CD14-positive monocyte (primary cell): ENCODE data around the gene WHAMM. TPM values are rescaled to one million over a fixed set of nuclear protein-coding genes. Genes with fewer than 3 reads are reported as not detected.

Experiments
- DNase-seq, 3 donors: peaks; one replicate each; pipeline ENCODE4 v3.0.0-alpha.2; 2011 to 2022
- H2AFZ ChIP-seq: 2 replicates; pipeline ENCODE4 v1.6.0; 2012; ENCODE audit warnings: mild to moderate bottlenecking, low read depth, low read length, inconsistent platforms; ENCODE audit not compliant: insufficient read depth, poor library complexity, severe bottlenecking
- H3K27ac ChIP-seq, 2 donors: 1 replicate in 1 of 2; 2 replicates in 1 of 2; pipeline ENCODE4 v1.5.1; 2012 to 2013; ENCODE audit warnings: low read length in 2 of 2, control low read depth in 1 of 2, inconsistent platforms in 1 of 2, low read depth in 1 of 2, mild to moderate bottlenecking in 1 of 2
- H3K27me3 ChIP-seq, 2 donors: one replicate each; pipeline versions ENCODE4 v1.6.0 to v1.6.1; 2011 to 2013; ENCODE audit warnings: low read length in 2 of 2; ENCODE audit not compliant: control insufficient read depth in 2 of 2, insufficient read depth in 2 of 2
- H3K36me3 ChIP-seq, 2 donors: replicated peaks in 1 of 2; 1 replicate in 1 of 2; 2 replicates in 1 of 2; pipeline versions ENCODE4 v1.5.1 to v1.6.1; 2012 to 2013; ENCODE audit warnings: low read length in 2 of 2, control low read depth in 1 of 2, inconsistent platforms in 1 of 2, mild to moderate bottlenecking in 1 of 2; ENCODE audit not compliant: insufficient read depth in 2 of 2, control insufficient read depth in 1 of 2
- H3K4me1 ChIP-seq, 2 donors: 1 replicate in 1 of 2; 2 replicates in 1 of 2; pipeline versions ENCODE4 v1.5.1 to v1.6.1; 2012 to 2013; ENCODE audit warnings: low read length in 2 of 2, control low read depth in 1 of 2, inconsistent platforms in 1 of 2, mild to moderate bottlenecking in 1 of 2, moderate library complexity in 1 of 2; ENCODE audit not compliant: insufficient read depth in 2 of 2, control insufficient read depth in 1 of 2
- H3K4me2 ChIP-seq: replicated peaks from 2 replicates; pipeline ENCODE3; 2012; ENCODE audit warnings: low read length, moderate library complexity, mild to moderate bottlenecking; ENCODE audit not compliant: poor library complexity, severe bottlenecking; ENCODE audit errors: extremely low read depth
- H3K4me3 ChIP-seq, 3 experiments: fragments of 200-600 bp in 1 of 3; sonication (generic) in 1 of 3; replicated peaks in 1 of 3; 1 replicate in 2 of 3; 2 replicates in 1 of 3; pipeline ENCODE4 v1.5.1; 2011 to 2013; ENCODE audit warnings: low read length in 3 of 3, mild to moderate bottlenecking in 3 of 3, control low read depth in 2 of 3, low read depth in 2 of 3, inconsistent platforms in 1 of 3, moderate library complexity in 1 of 3
- H3K79me2 ChIP-seq: 2 replicates; pipeline ENCODE4 v1.6.0; 2012; ENCODE audit warnings: mild to moderate bottlenecking, control low read depth, inconsistent platforms, low read length, moderate library complexity; ENCODE audit not compliant: insufficient read depth
- H3K9ac ChIP-seq: 2 replicates; pipeline ENCODE4 v1.6.0; 2017; ENCODE audit warnings: low read length, mild to moderate bottlenecking; ENCODE audit not compliant: insufficient read depth, poor library complexity, severe bottlenecking
- H3K9me3 ChIP-seq, 2 donors: replicated peaks in 1 of 2; 1 replicate in 1 of 2; 2 replicates in 1 of 2; pipeline versions ENCODE4 v1.5.1 to v1.6.1; 2012 to 2013; ENCODE audit warnings: low read length in 2 of 2, control low read depth in 1 of 2; ENCODE audit not compliant: control insufficient read depth in 1 of 2, insufficient read depth in 1 of 2
- H4K20me1 ChIP-seq: 2 replicates; pipeline ENCODE4 v1.6.0; 2012; ENCODE audit warnings: mild to moderate bottlenecking, low read length, control low read depth, moderate library complexity; ENCODE audit not compliant: insufficient read depth
- H3K27ac Mint-ChIP-seq, 7 donors: one replicate each; pipeline ENCODE4 v1.8.0; 2020; ENCODE audit warnings: mild to moderate bottlenecking in 7 of 7, mixed read lengths in 7 of 7, moderate library complexity in 6 of 7, inconsistent platforms in 2 of 7
- H3K27me3 Mint-ChIP-seq, 3 donors: one replicate each; pipeline ENCODE4 v1.8.0; 2021 to 2022; ENCODE audit warnings: low read depth in 3 of 3, mild to moderate bottlenecking in 3 of 3, mixed read lengths in 3 of 3, moderate library complexity in 3 of 3, inconsistent platforms in 1 of 3
- H3K36me3 Mint-ChIP-seq, 2 donors: one replicate each; pipeline ENCODE4 v1.8.0; 2020; ENCODE audit warnings: mixed read lengths in 2 of 2, inconsistent platforms in 1 of 2, mild to moderate bottlenecking in 1 of 2
- H3K4me1 Mint-ChIP-seq: one replicate; pipeline ENCODE4 v1.8.0; 2020; ENCODE audit warnings: mild to moderate bottlenecking, mixed read lengths
- H3K4me3 Mint-ChIP-seq, 2 donors: one replicate each; pipeline ENCODE4 v1.8.0; 2020; ENCODE audit warnings: mild to moderate bottlenecking in 2 of 2, mixed read lengths in 2 of 2, moderate library complexity in 1 of 2
- H3K9me3 Mint-ChIP-seq, 7 donors: one replicate each; pipeline ENCODE4 v1.8.0; 2020 to 2022; ENCODE audit warnings: mixed read lengths in 7 of 7, mild to moderate bottlenecking in 6 of 7, moderate library complexity in 6 of 7, inconsistent platforms in 2 of 7
- CTCF ChIP-seq: fragments of 200-600 bp; IDR thresholded peaks from one replicate; pipeline ENCODE4 v1.8.0; 2022; ENCODE audit warnings: antibody characterized with exemption, mild to moderate bottlenecking
- WGBS: methylation state at CpG from one replicate; pipeline ENCODE4 v1.1.5; 2013; ENCODE audit warnings: missing lambda C conversion rate; ENCODE audit not compliant: insufficient coverage; 5-methylcytosine and 5-hydroxymethylcytosine counted together
- intact Hi-C, 2 donors: fragments of 100-400 bp; cut with micrococcal nuclease; formaldehyde crosslinking; loops; one replicate each; pipeline versions ENCODE4 v1.15.0 to v1.15.1; 2023
- polyA plus RNA-seq, 3 donors: library from polyadenylated mRNA; depleted of rRNA in 1 of 3; unstranded in 2 of 3; stranded (reverse) in 1 of 3; fragments of 300-500 nt in 2 of 3; fragments of >200 nt in 1 of 3; fragmentation: Illumina TruSeq in 2 of 3; gene quantifications; 1 replicate in 2 of 3; 2 replicates in 1 of 3; pipeline ENCODE4 v1.2.3, GENCODE V29; 2012 to 2021

Gene WHAMM
- polyA plus RNA-seq, 3 donors = 0.69 to 7.8 (median 0.92) TPM

GRCh38 chr15:82835391-82835917, 26.0 kb downstream of the WHAMM start:
- no peak overlapping the region for H3K4me3 Mint-ChIP-seq
- no peak for DNase-seq
- no peaks in the 10 kb centered on the region for H3K9me3 ChIP-seq
- H4K20me1 ChIP-seq = peaks cover 44% of the 10 kb centered on the region
- H3K36me3 ChIP-seq = peaks cover 68 to 82% of the 10 kb centered on the region in 2 donors
- H3K27me3 Mint-ChIP-seq = peaks cover 0 to 2% (median 0%) of the 10 kb centered on the region in 3 donors
- no peak overlapping the region for H3K4me3 ChIP-seq
- no peak overlapping the region for H3K4me2 ChIP-seq
- H3K9ac ChIP-seq = no peak overlapping the region
- peaks cover 23 to 25% of the 10 kb centered on the region in 2 donors for H3K4me1 ChIP-seq
- TF ChIP-seq CTCF = no peak
- intact Hi-C loops = no loop called here
- peaks cover 25% of the 10 kb centered on the region for H3K4me1 Mint-ChIP-seq
- H3K27ac Mint-ChIP-seq = peak overlapping the region in 1 of 7 donors; percentile 35
- peaks cover 4% of the 10 kb centered on the region for H3K79me2 ChIP-seq
- peaks cover 0 to 2% (median 0%) of the 10 kb centered on the region in 7 donors for H3K9me3 Mint-ChIP-seq
- no peak overlapping the region for H3K27ac ChIP-seq
- no peaks in the 10 kb centered on the region for H3K27me3 ChIP-seq
- WGBS = 100% methylated on average over 3 of the region's 7 CpGs
- no peak overlapping the region for H2AFZ ChIP-seq
- H3K36me3 Mint-ChIP-seq = peaks cover 64 to 79% of the 10 kb centered on the region in 2 donors

- Histone ChIP-seq H3K27ac (no peak overlapping the region), H3K36me3 (peaks cover 43 to 55% of the 10 kb centered on the region in 2 donors), H3K9ac (no peak overlapping the region), H3K9me3 (no peaks in the 10 kb centered on the region), H3K27me3 (no peaks in the 10 kb centered on the region), H3K79me2 (peaks cover 4% of the 10 kb centered on the region), H4K20me1 (peaks cover 21% of the 10 kb centered on the region), H3K4me1 (peaks cover 2% of the 10 kb centered on the region in 2 donors), H3K4me3 (no peak overlapping the region), H2AFZ (no peak overlapping the region), H3K4me2 (no peak overlapping the region)
- H3K36me3 Mint-ChIP-seq = peaks cover 43 to 55% of the 10 kb centered on the region in 2 donors
- peaks cover 0 to 2% (median 0%) of the 10 kb centered on the region in 7 donors for H3K9me3 Mint-ChIP-seq
- peaks cover 0 to 2% (median 0%) of the 10 kb centered on the region in 3 donors for H3K27me3 Mint-ChIP-seq
- intact Hi-C loops = no loop called here
- 96% methylated on average over 9 of the region's 14 CpGs for WGBS
- peak overlapping the region in 1 of 7 donors; percentile 24 for H3K27ac Mint-ChIP-seq
- TF ChIP-seq CTCF = no peak
- DNase-seq = no peak
- no peak overlapping the region for H3K4me3 Mint-ChIP-seq
- peaks cover 2% of the 10 kb centered on the region for H3K4me1 Mint-ChIP-seq
These were observed 28.8 kb downstream of the WHAMM start for GRCh38 chr15:82838096-82838735.
